H1 (cell line): Measurements from ENCODE around the gene JTB. TPM values are rescaled to one million over a fixed set of nuclear protein-coding genes. Genes with fewer than 3 reads are reported as not detected.

Experiments used
- BACH1 ChIP-seq: IDR thresholded peaks from 2 replicates; pipeline ENCODE4 v1.6.1; 2012; ENCODE audit warnings: low read length, improper control_type of control experiment
- CREB1 ChIP-seq: IDR thresholded peaks from 2 replicates; pipeline ENCODE4 v1.6.1; 2012; ENCODE audit warnings: inconsistent platforms
- E2F6 ChIP-seq: IDR thresholded peaks from 2 replicates; pipeline ENCODE4 v1.6.1; 2012; ENCODE audit warnings: inconsistent platforms
- EP300 ChIP-seq, 2 experiments: IDR thresholded peaks; 1 replicate in 1 of 2; 2 replicates in 1 of 2; pipeline ENCODE4 v1.6.1; 2011 to 2012; ENCODE audit warnings: low read depth in 2 of 2, low read length in 2 of 2, mild to moderate bottlenecking in 2 of 2, borderline replicate concordance in 1 of 2, inconsistent platforms in 1 of 2, moderate library complexity in 1 of 2
- GABPA ChIP-seq: IDR thresholded peaks from 2 replicates; pipeline ENCODE4 v1.6.1; 2011; ENCODE audit warnings: mild to moderate bottlenecking, low read length, moderate library complexity, borderline replicate concordance; ENCODE audit not compliant: insufficient read depth
- HDAC6 ChIP-seq: IDR thresholded peaks from one replicate; pipeline ENCODE4 v1.7.1; 2012; ENCODE audit warnings: low read depth, mild to moderate bottlenecking, inconsistent platforms, low read length, moderate library complexity
- KDM4A ChIP-seq: IDR thresholded peaks from one replicate; pipeline ENCODE4 v1.7.1; 2012; ENCODE audit warnings: low read depth, mild to moderate bottlenecking, moderate library complexity, low read length, inconsistent platforms; ENCODE audit not compliant: severe bottlenecking
- POLR2A ChIP-seq, 2 experiments: IDR thresholded peaks; 1 replicate in 1 of 2; 2 replicates in 1 of 2; pipeline ENCODE4 v1.6.1; 2011; ENCODE audit warnings: low read depth in 2 of 2, low read length in 2 of 2, mild to moderate bottlenecking in 2 of 2; ENCODE audit errors: control extremely low read depth in 1 of 2
- POU5F1 ChIP-seq: IDR thresholded peaks from 2 replicates; pipeline ENCODE4 v1.6.1; 2011; ENCODE audit warnings: low read depth, mild to moderate bottlenecking, low read length, moderate library complexity
- RBBP5 ChIP-seq: IDR thresholded peaks from 2 replicates; pipeline ENCODE4 v1.7.1; 2012; ENCODE audit warnings: low read depth, mild to moderate bottlenecking, inconsistent platforms, low read length, moderate library complexity, borderline replicate concordance
- SIX5 ChIP-seq: IDR thresholded peaks from 2 replicates; pipeline ENCODE4 v1.6.1; 2011; ENCODE audit warnings: mild to moderate bottlenecking, low read depth, low read length
- SP1 ChIP-seq: IDR thresholded peaks from 2 replicates; pipeline ENCODE4 v1.6.1; 2011; ENCODE audit warnings: low read depth, low read length
- TAF1 ChIP-seq: IDR thresholded peaks from 2 replicates; pipeline ENCODE4 v1.6.1; 2011; ENCODE audit warnings: mild to moderate bottlenecking, low read depth, low read length
- TAF7 ChIP-seq: optimal IDR thresholded peaks from 2 replicates; pipeline ENCODE3; 2011; ENCODE audit warnings: low read depth, mild to moderate bottlenecking, inconsistent platforms, low read length, moderate library complexity, borderline replicate concordance
- TBP ChIP-seq: IDR thresholded peaks from 2 replicates; pipeline ENCODE4 v1.6.1; 2011; ENCODE audit warnings: low read depth, low read length, improper control_type of control experiment
- TCF12 ChIP-seq: IDR thresholded peaks from 2 replicates; pipeline ENCODE4 v1.6.1; 2011; ENCODE audit warnings: low read depth, mild to moderate bottlenecking, low read length
- YY1 ChIP-seq: IDR thresholded peaks from 2 replicates; pipeline ENCODE4 v1.6.1; 2011; ENCODE audit warnings: low read depth, mild to moderate bottlenecking, low read length
- polyA plus RNA-seq, 7 experiments: library from polyadenylated mRNA; depleted of rRNA in 3 of 7; stranded (reverse) in 5 of 7; unstranded in 2 of 7; fragments of >200 nt in 5 of 7; fragments of 200-250 nt in 2 of 7; gene quantifications; 1 replicate in 5 of 7; 2 replicates in 1 of 7; 4 replicates in 1 of 7; pipeline versions ENCODE4 v1.2.1 to v1.2.3, GENCODE V29; 2011 to 2013; ENCODE audit warnings: missing spikeins in 2 of 7, mixed read lengths in 2 of 7
- total RNA-seq: library from RNA; stranded (reverse); fragmentation: NEBNext Ultra II Directional; extraction: Animal tissue kit (Norgen Biotek cat#: 25700); gene quantifications from 2 replicates; pipeline ENCODE4 v1.2.1, GENCODE V29; 2021
- TF ChIP-seq, protein P1 (sequence below): IDR thresholded peaks from 2 replicates; pipeline ENCODE4 v1.6.1; 2011; ENCODE audit warnings: low read length, improper control_type of control experiment
- TF ChIP-seq, protein P2 (sequence below): IDR thresholded peaks from 2 replicates; pipeline ENCODE4 v1.6.1; 2012; ENCODE audit warnings: low read length, inconsistent platforms

Gene JTB
- total and polyA plus RNA-seq, 2 of the 8 experiments (the other 6 are each of a cell fraction or from before 2014, with no cell fraction given), result 91.1 to 122 TPM

DNA sequence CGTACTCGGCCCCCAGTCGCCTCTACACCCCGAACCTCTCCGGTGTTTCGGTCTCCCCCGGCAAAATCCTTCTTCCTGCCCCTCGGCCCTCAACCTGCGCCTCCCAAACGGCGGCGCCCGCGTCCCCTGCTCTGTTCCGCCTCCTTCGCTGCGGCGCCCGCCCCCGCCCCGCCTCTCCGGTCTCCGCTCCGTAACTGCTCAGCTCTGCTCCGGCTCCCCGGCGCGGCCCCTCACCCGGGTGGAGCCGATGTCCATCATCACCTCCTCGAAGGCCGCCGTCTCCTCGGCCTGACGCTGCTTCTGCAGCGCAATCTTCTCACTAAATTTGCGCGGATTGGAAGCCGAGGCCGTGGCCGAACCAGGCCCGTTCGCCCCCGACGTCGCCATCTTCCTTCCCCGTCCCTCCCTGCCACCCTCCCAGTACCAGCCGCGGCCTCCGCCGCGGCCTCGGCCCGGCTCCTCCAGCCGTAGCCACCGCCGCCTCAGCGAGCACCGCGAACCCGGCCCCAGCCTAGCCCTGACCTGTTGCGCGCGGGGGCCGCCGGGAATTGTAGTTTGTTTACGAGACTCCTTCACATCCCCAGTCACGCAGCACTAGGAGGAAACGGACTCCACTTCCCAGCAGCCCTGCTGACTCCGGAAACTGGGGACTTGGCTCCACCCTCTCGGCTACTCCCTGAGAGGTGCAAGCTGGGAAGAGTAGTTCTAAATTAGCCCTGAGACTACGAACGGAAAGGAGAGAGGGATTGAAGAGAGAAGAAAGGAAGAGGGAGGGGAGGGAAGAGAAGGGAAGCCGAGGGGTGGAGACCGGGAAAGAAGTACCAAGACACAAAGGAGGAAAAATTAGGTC, 19.1 kb downstream of the JTB start, which contains the start of gene CRTC2 (continued):
- TF ChIP-seq POLR2A (IDR thresholded peaks at IDR 0.05; ENCODE audit: control extremely low read depth in 1 of 2, low read depth in 2 of 2, low read length in 2 of 2) (peak in 1 of 2 experiments; percentile 37; a peak in 2 of 3 replicates), E2F6 (no peak), RBBP5 (peak; percentile 70; the same call in 1 of the 2 replicates), KDM4A (peak; percentile 30), YY1 (peak; percentile 76), POU5F1 (no peak), HDAC6 (no peak), GABPA (peak; percentile 86; the same call in 1 of the 2 replicates), TBP (peak; percentile 67), SIX5 (peak; percentile 99), TAF1 (peak; percentile 71), CREB1 (peak; percentile 75), BACH1 (no peak), TAF7 (peak; percentile 81), EP300 (IDR thresholded peaks at IDR 0.05; ENCODE audit: borderline replicate concordance in 1 of 2, low read depth in 2 of 2, low read length in 2 of 2) (0 out of 3 replicates have a peak, but pooled peaks of 1 of the 2 experiments have one; percentile 13), SP1 (peak; percentile 66; the same call in 1 of the 2 replicates), TCF12 (no peak)
- TF ChIP-seq, protein P1, sequence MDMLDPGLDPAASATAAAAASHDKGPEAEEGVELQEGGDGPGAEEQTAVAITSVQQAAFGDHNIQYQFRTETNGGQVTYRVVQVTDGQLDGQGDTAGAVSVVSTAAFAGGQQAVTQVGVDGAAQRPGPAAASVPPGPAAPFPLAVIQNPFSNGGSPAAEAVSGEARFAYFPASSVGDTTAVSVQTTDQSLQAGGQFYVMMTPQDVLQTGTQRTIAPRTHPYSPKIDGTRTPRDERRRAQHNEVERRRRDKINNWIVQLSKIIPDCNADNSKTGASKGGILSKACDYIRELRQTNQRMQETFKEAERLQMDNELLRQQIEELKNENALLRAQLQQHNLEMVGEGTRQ, result no peak
- TF ChIP-seq, protein P2, sequence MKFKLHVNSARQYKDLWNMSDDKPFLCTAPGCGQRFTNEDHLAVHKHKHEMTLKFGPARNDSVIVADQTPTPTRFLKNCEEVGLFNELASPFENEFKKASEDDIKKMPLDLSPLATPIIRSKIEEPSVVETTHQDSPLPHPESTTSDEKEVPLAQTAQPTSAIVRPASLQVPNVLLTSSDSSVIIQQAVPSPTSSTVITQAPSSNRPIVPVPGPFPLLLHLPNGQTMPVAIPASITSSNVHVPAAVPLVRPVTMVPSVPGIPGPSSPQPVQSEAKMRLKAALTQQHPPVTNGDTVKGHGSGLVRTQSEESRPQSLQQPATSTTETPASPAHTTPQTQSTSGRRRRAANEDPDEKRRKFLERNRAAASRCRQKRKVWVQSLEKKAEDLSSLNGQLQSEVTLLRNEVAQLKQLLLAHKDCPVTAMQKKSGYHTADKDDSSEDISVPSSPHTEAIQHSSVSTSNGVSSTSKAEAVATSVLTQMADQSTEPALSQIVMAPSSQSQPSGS, result peak; percentile 71
